ENCODE measurements around the gene RNF169.
"Not testable (repeated sequence)": the region's sequence is repeated elsewhere in the genome, so short reads cannot be mapped to it uniquely, and the experiment has no call there.

Gene RNF169

GRCh38 chr11:74824285-74824982 is 75.8 kb downstream of the RNF169 start:
- no peak for DNase-seq (ENCODE audit: low spot score)

GRCh38 chr11:74825596-74825995 is 76.9 kb downstream of the RNF169 start:
- DNase-seq (ENCODE audit: low spot score), result not testable (repeated sequence)

GRCh38 chr11:74826901-74827300 is 78.3 kb downstream of the RNF169 start:
- no peak for DNase-seq (ENCODE audit: low spot score)

GRCh38 chr11:74837191-74837590 is 88.5 kb downstream of the RNF169 start:
- no peak for DNase-seq (ENCODE audit: low spot score)

- DNase-seq (ENCODE audit: low spot score), result no peak
Observed at GRCh38 chr11:74838188-74838587, 89.5 kb downstream of the RNF169 start.

GRCh38 chr11:74839446-74839845 is 90.8 kb downstream of the RNF169 start:
- no peak for DNase-seq (ENCODE audit: low spot score)

GRCh38 chr11:74839971-74840370 is 91.3 kb downstream of the RNF169 start:
- DNase-seq (ENCODE audit: low spot score), result no peak

- no peak for DNase-seq (ENCODE audit: low spot score)
Observed at GRCh38 chr11:74840486-74840885, 91.8 kb downstream of the RNF169 start.

- no peak for DNase-seq (ENCODE audit: low spot score)
Observed at GRCh38 chr11:74842967-74843366, 94.3 kb downstream of the RNF169 start.

GRCh38 chr11:74844072-74844471 is 95.4 kb downstream of the RNF169 start:
- no peak for DNase-seq (ENCODE audit: low spot score)

GRCh38 chr11:74844865-74845264 is 96.2 kb downstream of the RNF169 start:
- no peak for DNase-seq (ENCODE audit: low spot score)

- DNase-seq (ENCODE audit: low spot score), result no peak
Observed at GRCh38 chr11:74845978-74846517, 97.4 kb downstream of the RNF169 start.

- DNase-seq (ENCODE audit: low spot score), result no peak
Observed at GRCh38 chr11:74846770-74847169, 98.1 kb downstream of the RNF169 start.

GRCh38 chr11:74847395-74847794 is 98.7 kb downstream of the RNF169 start:
- no peak for DNase-seq (ENCODE audit: low spot score)

- DNase-seq (ENCODE audit: low spot score), result no peak
Observed at GRCh38 chr11:74847895-74848294, 99.2 kb downstream of the RNF169 start.

GRCh38 chr11:74849525-74850391 is 101.1 kb downstream of the RNF169 start:
- peak; percentile 67 for DNase-seq (ENCODE audit: low spot score)

- no peak for DNase-seq (ENCODE audit: low spot score)
Observed at GRCh38 chr11:74853223-74853622, 104.6 kb downstream of the RNF169 start.

- no peak for DNase-seq (ENCODE audit: low spot score)
Observed at GRCh38 chr11:74860743-74861142, 112.1 kb downstream of the RNF169 start.

- DNase-seq (ENCODE audit: low spot score), result no peak
Observed at GRCh38 chr11:74863410-74863809, 114.8 kb downstream of the RNF169 start.

GRCh38 chr11:74866557-74866956 is 117.9 kb downstream of the RNF169 start:
- DNase-seq (ENCODE audit: low spot score), result no peak

- peak; percentile 55 for DNase-seq (ENCODE audit: low spot score)
Observed at GRCh38 chr11:74870485-74870884, 121.8 kb downstream of the RNF169 start.

- no peak for DNase-seq (ENCODE audit: low spot score)
Observed at GRCh38 chr11:74871037-74871436, 122.4 kb downstream of the RNF169 start.

GRCh38 chr11:74877132-74877531 is 128.5 kb downstream of the RNF169 start:
- no peak for DNase-seq (ENCODE audit: low spot score)
